Left forelimb (tissue), 1 donor: ENCODE results near the gene SDHAF1.
A peak's percentile ranks its signal among the peaks of the same experiment; 100 is the strongest.

ENCODE experiments used
- DNase-seq: peaks from one replicate; pipeline ENCODE4 v3.0.0-alpha.2; 2018; ENCODE audit warnings: low spot score

Gene SDHAF1

GRCh38 chr19:35986664-35987570, 8.1 kb upstream of the SDHAF1 start:
- DNase-seq = no peak

- no peak for DNase-seq
These were observed 7.5 kb upstream of the SDHAF1 start for GRCh38 chr19:35987571-35987896.

GRCh38 chr19:35988824-35989223, 6.2 kb upstream of the SDHAF1 start:
- DNase-seq = no peak

- DNase-seq = no peak
These were observed 4.8 kb upstream of the SDHAF1 start for GRCh38 chr19:35990156-35990555.

GRCh38 chr19:35990771-35991730, 3.9 kb upstream of the SDHAF1 start:
- no peak for DNase-seq

GRCh38 chr19:35991731-35992450, 3.1 kb upstream of the SDHAF1 start:
- DNase-seq = no peak

GRCh38 chr19:35992907-35993765, 1.9 kb upstream of the SDHAF1 start:
- DNase-seq = no peak

- no peak for DNase-seq
These were observed 927 bp upstream of the SDHAF1 start for GRCh38 chr19:35993923-35994598.

- DNase-seq = no peak
These were observed 1.8 kb downstream of the SDHAF1 start for GRCh38 chr19:35996777-35997176.

GRCh38 chr19:36001605-36002004, 6.6 kb downstream of the SDHAF1 start:
- no peak for DNase-seq

GRCh38 chr19:36003284-36003683, 8.3 kb downstream of the SDHAF1 start:
- no peak for DNase-seq

GRCh38 chr19:36006955-36007354, 12.0 kb downstream of the SDHAF1 start:
- no peak for DNase-seq

- DNase-seq = no peak
These were observed 13.5 kb downstream of the SDHAF1 start, which contains the start of gene SYNE4 for GRCh38 chr19:36008336-36008978. TSS of gene SYNE4 (minus strand) at chr19:36008813. CDS start at chr19:36008681, 132 bp downstream.

GRCh38 chr19:36009220-36009619, 14.2 kb downstream of the SDHAF1 start:
- peak; percentile 75 for DNase-seq

- DNase-seq = no peak
These were observed 14.8 kb downstream of the SDHAF1 start for GRCh38 chr19:36009633-36010379.

GRCh38 chr19:36010402-36010801, 15.4 kb downstream of the SDHAF1 start:
- DNase-seq = no peak

GRCh38 chr19:36013280-36014011, 18.5 kb downstream of the SDHAF1 start:
- no peak for DNase-seq
